Measurements from ENCODE around the gene PDIA6. TPM values are rescaled to one million over a fixed set of nuclear protein-coding genes. Genes with fewer than 3 reads are reported as not detected.

PDIA6 gene
- total and polyA plus RNA-seq, 4 donors = 164 to 222 (median 168) TPM

GRCh38 chr2:10798783-10799182 lies 13.8 kb downstream of the PDIA6 start:
- Histone ChIP-seq H3K27me3 (ENCODE audit: control insufficient read depth, insufficient read depth, low read length) (no peaks in the 10 kb centered on the region), H3K4me3 (ENCODE audit: low read depth, low read length) (no peak overlapping the region), H3K27ac (ENCODE audit: low read depth, low read length) (no peak overlapping the region), H3K4me1 (ENCODE audit: control insufficient read depth, insufficient read depth, low read length) (peaks cover 4% of the 10 kb centered on the region), H3K9me3 (ENCODE audit: control insufficient read depth, insufficient read depth, low read length) (no peaks in the 10 kb centered on the region), H3K36me3 (ENCODE audit: control insufficient read depth, insufficient read depth, low read length) (peaks cover 21% of the 10 kb centered on the region)
- DNase-seq (ENCODE audit: low read depth in 4 of 6, low spot score in 6 of 6) = peak in 1 of 6 donors; percentile 25
- no CpG with 5 or more reads among the region's 8 CpGs for WGBS (ENCODE audit: insufficient coverage)

- Histone ChIP-seq H3K27ac (ENCODE audit: low read depth, low read length) (no peak overlapping the region), H3K4me1 (ENCODE audit: control insufficient read depth, insufficient read depth, low read length) (peaks cover 11% of the 10 kb centered on the region), H3K36me3 (ENCODE audit: control insufficient read depth, insufficient read depth, low read length) (peaks cover 25% of the 10 kb centered on the region), H3K9me3 (ENCODE audit: control insufficient read depth, insufficient read depth, low read length) (no peaks in the 10 kb centered on the region), H3K27me3 (ENCODE audit: control insufficient read depth, insufficient read depth, low read length) (no peaks in the 10 kb centered on the region), H3K4me3 (ENCODE audit: low read depth, low read length) (no peak overlapping the region)
- DNase-seq (ENCODE audit: low read depth in 4 of 6, low spot score in 6 of 6) = no peak
- no CpG with 5 or more reads among the region's 2 CpGs for WGBS (ENCODE audit: insufficient coverage)
Measured at GRCh38 chr2:10796703-10797102, 15.9 kb downstream of the PDIA6 start.

GRCh38 chr2:10795508-10796046 lies 17.0 kb downstream of the PDIA6 start:
- Histone ChIP-seq H3K27me3 (ENCODE audit: control insufficient read depth, insufficient read depth, low read length) (no peaks in the 10 kb centered on the region), H3K9me3 (ENCODE audit: control insufficient read depth, insufficient read depth, low read length) (no peaks in the 10 kb centered on the region), H3K36me3 (ENCODE audit: control insufficient read depth, insufficient read depth, low read length) (peaks cover 28% of the 10 kb centered on the region), H3K27ac (ENCODE audit: low read depth, low read length) (no peak overlapping the region), H3K4me1 (ENCODE audit: control insufficient read depth, insufficient read depth, low read length) (peaks cover 11% of the 10 kb centered on the region), H3K4me3 (ENCODE audit: low read depth, low read length) (no peak overlapping the region)
- no peak for DNase-seq (ENCODE audit: low read depth in 4 of 6, low spot score in 6 of 6)
- WGBS (ENCODE audit: insufficient coverage) = 40% methylated on average over 1 of the region's 7 CpGs

- no peak for DNase-seq (ENCODE audit: low read depth in 4 of 6, low spot score in 6 of 6)
- H3K36me3 ChIP-seq (ENCODE audit: control insufficient read depth, insufficient read depth, low read length) = peaks cover 32% of the 10 kb centered on the region
- 81% methylated on average over 5 of the region's 5 CpGs for WGBS (ENCODE audit: insufficient coverage)
- no peak overlapping the region for H3K27ac ChIP-seq (ENCODE audit: low read depth, low read length)
- peaks cover 11% of the 10 kb centered on the region for H3K4me1 ChIP-seq (ENCODE audit: control insufficient read depth, insufficient read depth, low read length)
- H3K9me3 ChIP-seq (ENCODE audit: control insufficient read depth, insufficient read depth, low read length) = no peaks in the 10 kb centered on the region
- H3K4me3 ChIP-seq (ENCODE audit: low read depth, low read length) = no peak overlapping the region
- no peaks in the 10 kb centered on the region for H3K27me3 ChIP-seq (ENCODE audit: control insufficient read depth, insufficient read depth, low read length)
Measured at GRCh38 chr2:10794876-10795275, 17.7 kb downstream of the PDIA6 start.

- no peak overlapping the region for H3K27ac ChIP-seq (ENCODE audit: low read depth, low read length)
- 91% methylated on average over 1 of the region's 1 CpG for WGBS (ENCODE audit: insufficient coverage)
- no peak for DNase-seq (ENCODE audit: low read depth in 4 of 6, low spot score in 6 of 6)
- peaks cover 34% of the 10 kb centered on the region for H3K36me3 ChIP-seq (ENCODE audit: control insufficient read depth, insufficient read depth, low read length)
- H3K27me3 ChIP-seq (ENCODE audit: control insufficient read depth, insufficient read depth, low read length) = no peaks in the 10 kb centered on the region
- H3K4me1 ChIP-seq (ENCODE audit: control insufficient read depth, insufficient read depth, low read length) = peaks cover 11% of the 10 kb centered on the region
- no peaks in the 10 kb centered on the region for H3K9me3 ChIP-seq (ENCODE audit: control insufficient read depth, insufficient read depth, low read length)
- H3K4me3 ChIP-seq (ENCODE audit: low read depth, low read length) = no peak overlapping the region
Measured at GRCh38 chr2:10793816-10794215, 18.8 kb downstream of the PDIA6 start.

- no peaks in the 10 kb centered on the region for H3K9me3 ChIP-seq (ENCODE audit: control insufficient read depth, insufficient read depth, low read length)
- H3K27ac ChIP-seq (ENCODE audit: low read depth, low read length) = peak overlapping the region; percentile 72
- H3K27me3 ChIP-seq (ENCODE audit: control insufficient read depth, insufficient read depth, low read length) = no peaks in the 10 kb centered on the region
- WGBS (ENCODE audit: insufficient coverage) = 90% methylated on average over 17 of the region's 17 CpGs
- DNase-seq (ENCODE audit: low read depth in 4 of 6, low spot score in 6 of 6) = peak in 1 of 6 donors; percentile 40
- peaks cover 11% of the 10 kb centered on the region for H3K4me1 ChIP-seq (ENCODE audit: control insufficient read depth, insufficient read depth, low read length)
- peaks cover 39% of the 10 kb centered on the region for H3K36me3 ChIP-seq (ENCODE audit: control insufficient read depth, insufficient read depth, low read length)
- no peak overlapping the region for H3K4me3 ChIP-seq (ENCODE audit: low read depth, low read length)
Measured at GRCh38 chr2:10792660-10793400, 19.8 kb downstream of the PDIA6 start.

GRCh38 chr2:10792001-10792634 lies 20.5 kb downstream of the PDIA6 start:
- peak in 2 of 6 donors; percentile 47 to 56 for DNase-seq (ENCODE audit: low read depth in 4 of 6, low spot score in 6 of 6)
- H3K36me3 ChIP-seq (ENCODE audit: control insufficient read depth, insufficient read depth, low read length) = peaks cover 44% of the 10 kb centered on the region
- H3K4me3 ChIP-seq (ENCODE audit: low read depth, low read length) = no peak overlapping the region
- H3K27me3 ChIP-seq (ENCODE audit: control insufficient read depth, insufficient read depth, low read length) = no peaks in the 10 kb centered on the region
- peaks cover 11% of the 10 kb centered on the region for H3K4me1 ChIP-seq (ENCODE audit: control insufficient read depth, insufficient read depth, low read length)
- WGBS (ENCODE audit: insufficient coverage) = no CpG with 5 or more reads among the region's 2 CpGs
- no peaks in the 10 kb centered on the region for H3K9me3 ChIP-seq (ENCODE audit: control insufficient read depth, insufficient read depth, low read length)
- peak overlapping the region; percentile 72 for H3K27ac ChIP-seq (ENCODE audit: low read depth, low read length)

GRCh38 chr2:10790228-10790973 lies 22.2 kb downstream of the PDIA6 start:
- Histone ChIP-seq H3K27me3 (ENCODE audit: control insufficient read depth, insufficient read depth, low read length) (no peaks in the 10 kb centered on the region), H3K27ac (ENCODE audit: low read depth, low read length) (no peak overlapping the region), H3K9me3 (ENCODE audit: control insufficient read depth, insufficient read depth, low read length) (no peaks in the 10 kb centered on the region), H3K36me3 (ENCODE audit: control insufficient read depth, insufficient read depth, low read length) (peaks cover 53% of the 10 kb centered on the region), H3K4me3 (ENCODE audit: low read depth, low read length) (no peak overlapping the region), H3K4me1 (ENCODE audit: control insufficient read depth, insufficient read depth, low read length) (peaks cover 11% of the 10 kb centered on the region)
- no peak for DNase-seq (ENCODE audit: low read depth in 4 of 6, low spot score in 6 of 6)
- WGBS (ENCODE audit: insufficient coverage) = 92% methylated on average over 6 of the region's 6 CpGs

- no peak overlapping the region for H3K27ac ChIP-seq (ENCODE audit: low read depth, low read length)
- 89% methylated on average over 3 of the region's 8 CpGs for WGBS (ENCODE audit: insufficient coverage)
- peaks cover 11% of the 10 kb centered on the region for H3K4me1 ChIP-seq (ENCODE audit: control insufficient read depth, insufficient read depth, low read length)
- no peak for DNase-seq (ENCODE audit: low read depth in 4 of 6, low spot score in 6 of 6)
- H3K27me3 ChIP-seq (ENCODE audit: control insufficient read depth, insufficient read depth, low read length) = no peaks in the 10 kb centered on the region
- H3K36me3 ChIP-seq (ENCODE audit: control insufficient read depth, insufficient read depth, low read length) = peaks cover 56% of the 10 kb centered on the region
- H3K9me3 ChIP-seq (ENCODE audit: control insufficient read depth, insufficient read depth, low read length) = no peaks in the 10 kb centered on the region
- no peak overlapping the region for H3K4me3 ChIP-seq (ENCODE audit: low read depth, low read length)
Measured at GRCh38 chr2:10788855-10789254, 23.7 kb downstream of the PDIA6 start.

All from spinal cord (tissue), 10 donors.